Neural cell (in vitro differentiated cells): ENCODE measurements around the gene PRR30. TPM values are rescaled to one million over a fixed set of nuclear protein-coding genes. Genes with fewer than 3 reads are reported as not detected.

Experiments
- H2AFZ ChIP-seq: fragments of 200-600, 300-800 bp; sonication (generic), shearing (Covaris generic); 2 replicates; pipeline ENCODE4 v1.6.0; 2014; ENCODE audit warnings: low read depth, mild to moderate bottlenecking, antibody characterized with exemption, low read length, moderate library complexity
- H3F3A ChIP-seq: fragments of 200-600 bp; shearing (Covaris generic); 2 replicates; pipeline ENCODE4 v1.6.1; 2016; ENCODE audit warnings: mild to moderate bottlenecking, moderate library complexity, mixed read lengths, antibody characterized with exemption, low read length; ENCODE audit not compliant: insufficient read depth, poor library complexity, severe bottlenecking
- H3K27ac ChIP-seq: fragments of 200-600, 300-800 bp; sonication (generic), shearing (Covaris generic); 2 replicates; pipeline ENCODE4 v1.5.1; 2014; ENCODE audit warnings: mild to moderate bottlenecking, low read length, moderate library complexity
- H3K27me3 ChIP-seq: fragments of 300-800, 200-600 bp; sonication (generic), shearing (Covaris generic); 2 replicates; pipeline ENCODE4 v1.6.0; 2014; ENCODE audit warnings: mild to moderate bottlenecking, low read depth, low read length, moderate library complexity; ENCODE audit not compliant: insufficient read depth
- H3K36me3 ChIP-seq: fragments of 300-800, 200-600 bp; sonication (generic), shearing (Covaris generic); 2 replicates; pipeline ENCODE4 v1.5.1; 2014; ENCODE audit warnings: mild to moderate bottlenecking, antibody characterized with exemption, low read length, moderate library complexity; ENCODE audit not compliant: insufficient read depth
- H3K4me2 ChIP-seq: fragments of 300-800, 200-600 bp; sonication (generic), shearing (Covaris generic); 2 replicates; pipeline ENCODE4 v1.6.0; 2014; ENCODE audit warnings: mild to moderate bottlenecking, low read length
- H3K4me3 ChIP-seq: fragments of 300-800, 200-600 bp; sonication (generic), shearing (Covaris generic); 2 replicates; pipeline ENCODE4 v1.5.1; 2014; ENCODE audit warnings: mild to moderate bottlenecking, low read length, moderate library complexity
- H3K79me2 ChIP-seq: fragments of 200-600 bp; shearing (Covaris generic); replicated peaks from 2 replicates; pipeline ENCODE4 v1.6.0; 2014; ENCODE audit warnings: mild to moderate bottlenecking, low read length, moderate library complexity; ENCODE audit not compliant: insufficient read depth
- H3K9ac ChIP-seq: fragments of 300-800, 200-600 bp; sonication (generic), shearing (Covaris generic); 2 replicates; pipeline ENCODE4 v1.6.1; 2016; ENCODE audit warnings: mild to moderate bottlenecking, low read length, mixed read lengths
- H3K9me2 ChIP-seq: fragments of 200-600 bp; shearing (Covaris generic); 2 replicates; pipeline ENCODE4 v1.6.1; 2016; ENCODE audit warnings: mild to moderate bottlenecking, low read length, mixed read lengths; ENCODE audit not compliant: insufficient read depth
- H3K9me3 ChIP-seq: fragments of 200-600, 300-800 bp; sonication (generic), shearing (Covaris generic); 2 replicates; pipeline ENCODE4 v1.6.1; 2016; ENCODE audit warnings: mild to moderate bottlenecking, mixed run types, low read length, moderate library complexity, mixed read lengths
- H4K20me1 ChIP-seq: fragments of 200-600 bp; shearing (Covaris generic); 2 replicates; pipeline ENCODE4 v1.6.1; 2016; ENCODE audit warnings: mild to moderate bottlenecking, mixed run types; ENCODE audit not compliant: insufficient read depth
- CTCF ChIP-seq: fragments of 450-650 bp; IDR thresholded peaks from 2 replicates; pipeline ENCODE4 v1.5.1; 2014; ENCODE audit warnings: antibody characterized with exemption, mild to moderate bottlenecking, moderate library complexity; ENCODE audit not compliant: poor library complexity, severe bottlenecking
- EP300 ChIP-seq: fragments of 450-650 bp; conservative IDR thresholded peaks from 2 replicates; pipeline ENCODE4 v1.6.1; 2014; ENCODE audit warnings: antibody characterized with exemption, mild to moderate bottlenecking, moderate library complexity; ENCODE audit not compliant: poor library complexity, severe bottlenecking
- EZH2 ChIP-seq: fragments of 200-600, 300-800 bp; shearing (Covaris generic), sonication (generic); IDR thresholded peaks from 2 replicates; pipeline ENCODE4 v1.6.1; 2014; ENCODE audit warnings: antibody characterized with exemption, low read length, borderline replicate concordance, mild to moderate bottlenecking; ENCODE audit not compliant: insufficient read depth, poor library complexity, severe bottlenecking
- MXI1 ChIP-seq: fragments of 450-650 bp; conservative IDR thresholded peaks from 2 replicates; pipeline ENCODE4 v1.6.1; 2014; ENCODE audit warnings: antibody characterized with exemption, mild to moderate bottlenecking; ENCODE audit not compliant: poor library complexity, severe bottlenecking
- POLR2AphosphoS5 ChIP-seq: IDR thresholded peaks from 2 replicates; pipeline ENCODE4 v1.6.1; 2012
- RAD21 ChIP-seq: fragments of 450-650 bp; conservative IDR thresholded peaks from 2 replicates; pipeline ENCODE4 v1.6.1; 2014; ENCODE audit warnings: antibody characterized with exemption, mild to moderate bottlenecking, moderate library complexity
- REST ChIP-seq: IDR thresholded peaks from 2 replicates; pipeline ENCODE4 v1.6.1; 2012; ENCODE audit warnings: borderline replicate concordance
- SMC3 ChIP-seq: fragments of 450-650 bp; conservative IDR thresholded peaks from 2 replicates; pipeline ENCODE4 v1.6.1; 2014; ENCODE audit warnings: antibody characterized with exemption, mild to moderate bottlenecking, moderate library complexity; ENCODE audit not compliant: poor library complexity
- TAF1 ChIP-seq: IDR thresholded peaks from 2 replicates; pipeline ENCODE4 v1.6.1; 2012; ENCODE audit warnings: low read depth
- polyA plus RNA-seq: library from polyadenylated mRNA; depleted of rRNA; stranded (reverse); fragments of >200 nt; gene quantifications from 2 replicates; pipeline ENCODE4 v1.2.3, GENCODE V29; 2014

PRR30 gene
- polyA plus RNA-seq, 1 donor from 2014 or later: not detected

DNA sequence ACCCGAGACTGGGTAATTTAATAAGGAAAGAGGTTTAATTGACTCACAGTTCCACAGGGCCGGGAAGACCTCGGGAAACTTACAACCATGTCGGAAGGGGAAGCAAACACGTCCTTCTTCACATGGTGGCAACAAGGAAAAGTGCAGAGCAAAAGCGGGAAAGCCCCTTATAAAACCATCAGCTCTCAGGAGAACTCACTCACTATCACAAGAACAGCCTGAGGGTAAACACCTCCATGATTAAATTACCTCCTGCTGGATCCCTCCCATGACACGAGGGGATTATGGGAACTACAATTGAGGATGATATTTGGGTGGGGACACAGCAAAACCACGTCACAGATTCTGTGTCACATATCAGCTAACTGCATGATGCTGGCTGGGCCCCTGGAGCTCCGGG, 21.0 kb upstream of the PRR30 start:
- Histone ChIP-seq H4K20me1 (no peaks in the 10 kb centered on the region), H3K9me2 (no peaks in the 10 kb centered on the region), H3F3A (no peaks in the 10 kb centered on the region), H3K4me3 (no peak overlapping the region), H3K36me3 (no peaks in the 10 kb centered on the region), H3K27ac (no peak overlapping the region), H3K9ac (no peak overlapping the region), H2AFZ (no peak overlapping the region), H3K79me2 (no peaks in the 10 kb centered on the region), H3K4me2 (no peak overlapping the region), H3K9me3 (no peaks in the 10 kb centered on the region), H3K27me3 (no peaks in the 10 kb centered on the region)
- TF ChIP-seq EZH2 (no peak), CTCF (no peak), EP300 (no peak), POLR2AphosphoS5 (no peak), SMC3 (no peak), REST (no peak), RAD21 (no peak), TAF1 (no peak), MXI1 (no peak)

DNA sequence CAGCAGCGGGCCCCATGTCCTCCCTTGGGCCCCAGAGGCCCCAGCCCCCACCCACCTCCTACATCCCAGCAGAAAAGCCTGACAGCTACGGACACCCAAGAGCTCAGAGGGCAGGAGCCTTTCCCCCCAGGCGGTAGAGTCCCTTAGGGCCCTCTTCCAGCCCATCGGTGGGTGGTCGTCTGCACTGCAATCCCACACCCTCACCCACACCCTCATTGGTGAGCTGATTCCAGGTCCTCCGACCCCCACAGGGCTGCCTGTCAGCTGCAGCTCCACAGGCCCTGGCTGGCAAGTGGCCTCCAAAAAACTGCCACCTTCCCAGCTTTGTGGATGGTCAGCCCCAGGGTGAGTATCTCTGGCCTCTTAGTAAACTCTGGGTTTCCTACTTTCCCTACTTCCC, 20.1 kb upstream of the PRR30 start:
- Histone ChIP-seq H4K20me1 (no peaks in the 10 kb centered on the region), H3K9me3 (no peaks in the 10 kb centered on the region), H3F3A (no peaks in the 10 kb centered on the region), H3K4me2 (no peak overlapping the region), H3K27me3 (no peaks in the 10 kb centered on the region), H3K79me2 (no peaks in the 10 kb centered on the region), H3K36me3 (no peaks in the 10 kb centered on the region), H3K9me2 (no peaks in the 10 kb centered on the region), H3K9ac (no peak overlapping the region), H3K27ac (no peak overlapping the region), H3K4me3 (no peak overlapping the region), H2AFZ (no peak overlapping the region)
- TF ChIP-seq TAF1 (no peak), CTCF (no peak), SMC3 (no peak), EP300 (no peak), RAD21 (no peak), EZH2 (no peak), MXI1 (no peak), POLR2AphosphoS5 (no peak), REST (no peak)
